Lower leg skin (tissue), 4 donors: ENCODE results near the gene IGDCC3. TPM values are rescaled to one million over a fixed set of nuclear protein-coding genes. Genes with fewer than 3 reads are reported as not detected.
A peak's percentile ranks its signal among the peaks of the same experiment; 100 is the strongest.

Experiments used
- DNase-seq, 2 donors: peaks; one replicate each; pipeline ENCODE4 v3.0.0-alpha.2; 2019; ENCODE audit warnings: low spot score in 2 of 2
- H3K4me3 ChIP-seq: fragments of 200-600 bp; sonication (generic); 2 replicates; pipeline ENCODE4 v1.5.1; 2017; ENCODE audit warnings: mild to moderate bottlenecking, low read depth; ENCODE audit not compliant: poor library complexity, severe bottlenecking
- CTCF ChIP-seq, 3 donors: fragments of 450-650 bp; IDR thresholded peaks; one replicate each; pipeline ENCODE4 v1.5.1; 2016; ENCODE audit warnings: antibody characterized with exemption in 3 of 3, mild to moderate bottlenecking in 3 of 3, moderate library complexity in 2 of 3
- POLR2A ChIP-seq, 2 donors: fragments of 450-650 bp; IDR thresholded peaks; one replicate each; pipeline ENCODE4 v1.6.1; 2016 to 2017; ENCODE audit warnings: antibody characterized with exemption in 2 of 2, mild to moderate bottlenecking in 1 of 2, moderate library complexity in 1 of 2
- WGBS, 2 donors: methylation state at CpG; one replicate each; pipeline ENCODE4 v1.1.5; 2018; 5-methylcytosine and 5-hydroxymethylcytosine counted together
- intact Hi-C: fragments of 100-400 bp; cut with DNase I; formaldehyde crosslinking; loops from one replicate; pipeline ENCODE4 v1.15.0; 2023; ENCODE audit warnings: low total_unique reads
- total RNA-seq, 4 donors: library from RNA; depleted of rRNA; stranded (reverse); fragments of >200 nt; gene quantifications; one replicate each; pipeline ENCODE4 v1.1.0, GENCODE V29; 2016

Gene IGDCC3
- total RNA-seq, 4 donors from 2014 or later = not detected

- WGBS, 2 donors = 5% methylated on average over 31 to 39 of the region's 39 CpGs
- TF ChIP-seq POLR2A (IDR thresholded peaks at IDR 0.05) = no peak
- no peak for TF ChIP-seq CTCF (IDR thresholded peaks at IDR 0.05)
- peak in 1 of 2 donors; percentile 88 for DNase-seq
- no peak overlapping the region for H3K4me3 ChIP-seq
- intact Hi-C loops = no loop called here
Observed at GRCh38 chr15:65421360-65422215, 43.8 kb upstream of the IGDCC3 start.

- DNase-seq = no peak
- TF ChIP-seq POLR2A (IDR thresholded peaks at IDR 0.05) (no peak), CTCF (IDR thresholded peaks at IDR 0.05) (no peak)
- no peak overlapping the region for H3K4me3 ChIP-seq
- 46 to 48% methylated on average over 10 to 17 of the region's 17 CpGs for WGBS, 2 donors
- intact Hi-C loops = no loop called here
Observed at GRCh38 chr15:65420975-65421359, 43.2 kb upstream of the IGDCC3 start.

GRCh38 chr15:65418596-65418995 is 40.8 kb upstream of the IGDCC3 start:
- no peak for DNase-seq
- no peak for TF ChIP-seq CTCF (IDR thresholded peaks at IDR 0.05)
- no peak for TF ChIP-seq POLR2A (IDR thresholded peaks at IDR 0.05)
- intact Hi-C loops = no loop called here
- 75 to 81% methylated on average over 2 of the region's 2 CpGs for WGBS, 2 donors
- no peak overlapping the region for H3K4me3 ChIP-seq

- intact Hi-C loops = no loop called here
- H3K4me3 ChIP-seq = no peak overlapping the region
- WGBS, 2 donors = 61 to 74% methylated on average over 8 of the region's 8 CpGs
- DNase-seq = no peak
- no peak for TF ChIP-seq POLR2A (IDR thresholded peaks at IDR 0.05)
- TF ChIP-seq CTCF (IDR thresholded peaks at IDR 0.05) = no peak
Observed at GRCh38 chr15:65416845-65417416, 39.1 kb upstream of the IGDCC3 start.

- intact Hi-C loops = no loop called here
- 61 to 64% methylated on average over 10 to 14 of the region's 14 CpGs for WGBS, 2 donors
- DNase-seq = no peak
- TF ChIP-seq POLR2A (IDR thresholded peaks at IDR 0.05) (no peak), CTCF (IDR thresholded peaks at IDR 0.05) (no peak)
- no peak overlapping the region for H3K4me3 ChIP-seq
Observed at GRCh38 chr15:65414841-65415621, 37.2 kb upstream of the IGDCC3 start.
